GM19455 (cell line): ENCODE results near the gene NXPE1.

Source experiments
- ATAC-seq: cut with Tn5 transposase; IDR thresholded peaks from one replicate; pipeline ENCODE4 v1.9.1; 2021; ENCODE audit not compliant: unreplicated experiment

Gene NXPE1

GRCh38 chr11:114563077-114563476 is 3.4 kb upstream of the NXPE1 start:
- ATAC-seq, result no peak

GRCh38 chr11:114562166-114562916 is 2.7 kb upstream of the NXPE1 start:
- ATAC-seq, result no peak

- no peak for ATAC-seq
These were observed 3.5 kb downstream of the NXPE1 start for GRCh38 chr11:114556135-114556534.

GRCh38 chr11:114553642-114554041 is 6.0 kb downstream of the NXPE1 start:
- ATAC-seq, result no peak

GRCh38 chr11:114551060-114551459 is 8.6 kb downstream of the NXPE1 start:
- ATAC-seq, result no peak

GRCh38 chr11:114525682-114526081 is 34.0 kb downstream of the NXPE1 start:
- no peak for ATAC-seq

- no peak for ATAC-seq
These were observed 35.6 kb downstream of the NXPE1 start for GRCh38 chr11:114524122-114524521.

- no peak for ATAC-seq
These were observed 36.9 kb downstream of the NXPE1 start for GRCh38 chr11:114522818-114523217.

- no peak for ATAC-seq
These were observed 48.1 kb downstream of the NXPE1 start for GRCh38 chr11:114511538-114511937.

- no peak for ATAC-seq
These were observed 48.6 kb downstream of the NXPE1 start for GRCh38 chr11:114511079-114511478.

GRCh38 chr11:114501901-114502300 is 57.8 kb downstream of the NXPE1 start:
- ATAC-seq, result no peak

GRCh38 chr11:114499756-114500155 is 59.9 kb downstream of the NXPE1 start:
- ATAC-seq, result no peak

- no peak for ATAC-seq
These were observed 62.8 kb downstream of the NXPE1 start for GRCh38 chr11:114496915-114497314.

- no peak for ATAC-seq
These were observed 75.8 kb downstream of the NXPE1 start for GRCh38 chr11:114483929-114484328.

GRCh38 chr11:114482114-114482513 is 77.6 kb downstream of the NXPE1 start:
- ATAC-seq, result no peak

- no peak for ATAC-seq
These were observed 80.3 kb downstream of the NXPE1 start for GRCh38 chr11:114479331-114479730.

GRCh38 chr11:114478768-114479167 is 80.9 kb downstream of the NXPE1 start:
- ATAC-seq, result no peak

GRCh38 chr11:114478001-114478410 is 81.7 kb downstream of the NXPE1 start:
- ATAC-seq, result no peak

GRCh38 chr11:114472661-114473060 is 87.0 kb downstream of the NXPE1 start:
- no peak for ATAC-seq
